IMR-90 (cell line): ENCODE results near the gene WNK1. TPM values are rescaled to one million over a fixed set of nuclear protein-coding genes. Genes with fewer than 3 reads are reported as not detected.

Source experiments
- ATAC-seq: fragments of 200-7000 bp; cut with Tn5 transposase; 2 replicates; pipeline ENCODE4 v1.9.1; 2020; ENCODE audit warnings: low read depth, mild to moderate bottlenecking, moderate library complexity
- BruUV-seq: library from RNA; stranded (reverse); fragments of 400-500 nt; replicated peaks from 2 replicates; lab custom pipeline; 2021; lab: Mats Ljungman, UMichigan
- CTCF ChIA-PET: fragments of 300-600 bp; formaldehyde crosslinking; extraction: SDS; loops from one replicate; lab custom pipeline; 2021; ENCODE audit warnings: antibody characterized with exemption; lab: Yijun Ruan, JAX
- POLR2A ChIA-PET: fragments of 300-600 bp; sonication (Branson Sonifier 250); formaldehyde crosslinking; loops from one replicate; lab custom pipeline; 2022; ENCODE audit warnings: antibody characterized with exemption; ENCODE audit not compliant: unreplicated experiment; lab: Charles Lee
- DNase-seq: peaks from one replicate; pipeline ENCODE4 v3.0.0; 2013
- H2AFZ ChIP-seq: replicated peaks from 2 replicates; pipeline ENCODE3; 2013; ENCODE audit warnings: low read length, mild to moderate bottlenecking; ENCODE audit not compliant: poor library complexity
- H2AK5ac ChIP-seq: 2 replicates; pipeline ENCODE4 v1.6.1; 2013; ENCODE audit warnings: low read depth, low read length, inconsistent platforms
- H2AK9ac ChIP-seq: replicated peaks from 2 replicates; pipeline ENCODE3; 2013; ENCODE audit warnings: mild to moderate bottlenecking, low read depth, low read length, moderate library complexity; ENCODE audit not compliant: poor library complexity
- H2BK120ac ChIP-seq: 2 replicates; pipeline ENCODE4 v1.6.1; 2013; ENCODE audit warnings: low read depth, low read length, inconsistent platforms
- H2BK15ac ChIP-seq: 3 replicates; pipeline ENCODE4 v1.6.1; 2013; ENCODE audit warnings: low read depth, low read length, inconsistent platforms
- H2BK20ac ChIP-seq: 2 replicates; pipeline ENCODE4 v1.6.1; 2013; ENCODE audit warnings: low read depth, mild to moderate bottlenecking, inconsistent platforms, low read length, moderate library complexity
- H2BK5ac ChIP-seq: 2 replicates; pipeline ENCODE4 v1.6.1; 2013; ENCODE audit warnings: mild to moderate bottlenecking, low read depth, low read length, inconsistent platforms; ENCODE audit not compliant: poor library complexity, severe bottlenecking
- H3K14ac ChIP-seq: replicated peaks from 2 replicates; pipeline ENCODE4 v1.6.1; 2013; ENCODE audit warnings: low read depth, low read length, inconsistent platforms
- H3K18ac ChIP-seq: 2 replicates; pipeline ENCODE4 v1.6.1; 2013; ENCODE audit warnings: low read depth, low read length, control low read depth
- H3K23ac ChIP-seq: 2 replicates; pipeline ENCODE4 v1.6.1; 2013; ENCODE audit warnings: low read depth, low read length, inconsistent platforms
- H3K27ac ChIP-seq: 2 replicates; pipeline ENCODE4 v1.5.1; 2013; ENCODE audit warnings: mild to moderate bottlenecking, control low read depth, low read length; ENCODE audit not compliant: insufficient read depth
- H3K27me3 ChIP-seq: 2 replicates; pipeline ENCODE4 v1.6.1; 2013; ENCODE audit warnings: low read length; ENCODE audit not compliant: control insufficient read depth, insufficient read depth
- H3K36me3 ChIP-seq: 2 replicates; pipeline ENCODE4 v1.6.1; 2013; ENCODE audit warnings: low read length, mixed read lengths; ENCODE audit not compliant: control insufficient read depth, insufficient read depth
- H3K4ac ChIP-seq: 2 replicates; pipeline ENCODE4 v1.6.1; 2013; ENCODE audit warnings: low read depth, low read length, inconsistent platforms
- H3K4me1 ChIP-seq: 2 replicates; pipeline ENCODE4 v1.6.1; 2013; ENCODE audit warnings: low read length, mixed read lengths; ENCODE audit not compliant: control insufficient read depth, insufficient read depth
- H3K4me2 ChIP-seq: 2 replicates; pipeline ENCODE4 v1.6.1; 2013; ENCODE audit warnings: low read depth, mild to moderate bottlenecking, control low read depth, low read length, moderate library complexity
- H3K4me3 ChIP-seq: 2 replicates; pipeline ENCODE4 v1.5.1; 2013; ENCODE audit warnings: low read depth, mild to moderate bottlenecking, control low read depth, low read length, moderate library complexity; ENCODE audit not compliant: insufficient read depth
- H3K56ac ChIP-seq: 2 replicates; pipeline ENCODE4 v1.6.1; 2013; ENCODE audit warnings: low read length, inconsistent platforms; ENCODE audit not compliant: insufficient read depth; ENCODE audit errors: extremely low read depth
- H3K79me1 ChIP-seq, 2 experiments: 2 replicates each; pipeline ENCODE4 v1.6.1; 2013; ENCODE audit warnings: low read length in 2 of 2, inconsistent platforms in 1 of 2, low read depth in 1 of 2
- H3K9ac ChIP-seq: 2 replicates; pipeline ENCODE4 v1.6.1; 2013; ENCODE audit warnings: low read depth, low read length, control low read depth
- H3K9me1 ChIP-seq: 2 replicates; pipeline ENCODE4 v1.6.1; 2013; ENCODE audit warnings: low read length, inconsistent platforms; ENCODE audit not compliant: insufficient read depth
- H3K9me3 ChIP-seq: 2 replicates; pipeline ENCODE4 v1.6.1; 2013; ENCODE audit warnings: low read length; ENCODE audit not compliant: control insufficient read depth, insufficient read depth
- H4K20me1 ChIP-seq: 2 replicates; pipeline ENCODE4 v1.6.1; 2013; ENCODE audit warnings: low read length, inconsistent platforms; ENCODE audit not compliant: insufficient read depth
- H4K5ac ChIP-seq: 2 replicates; pipeline ENCODE4 v1.6.1; 2013; ENCODE audit warnings: mild to moderate bottlenecking, low read depth, low read length, control low read depth
- H4K8ac ChIP-seq, 2 experiments: 2 replicates each; pipeline ENCODE4 v1.6.1; 2013; ENCODE audit warnings: low read depth in 2 of 2, low read length in 2 of 2, control low read depth in 1 of 2, inconsistent platforms in 1 of 2
- H4K91ac ChIP-seq: 2 replicates; pipeline ENCODE4 v1.6.1; 2013; ENCODE audit warnings: low read depth, low read length, inconsistent platforms; ENCODE audit not compliant: insufficient read depth
- ELK1 ChIP-seq: fragments of 150-350 bp; IDR thresholded peaks from 2 replicates; pipeline ENCODE4 v1.6.1; 2016; ENCODE audit warnings: low read depth, mild to moderate bottlenecking, low read length, moderate library complexity, borderline replicate concordance
- MAFK ChIP-seq: IDR thresholded peaks from 2 replicates; pipeline ENCODE4 v1.6.1; 2012; ENCODE audit warnings: low read depth, low read length, improper control_type of control experiment
- RFX5 ChIP-seq: IDR thresholded peaks from 2 replicates; pipeline ENCODE4 v1.8.0; 2012; ENCODE audit warnings: low read depth, mild to moderate bottlenecking, low read length, moderate library complexity
- SMC3 ChIP-seq: fragments of 150-350 bp; IDR thresholded peaks from 2 replicates; pipeline ENCODE4 v1.6.1; 2016; ENCODE audit warnings: low read depth, mild to moderate bottlenecking, antibody characterized with exemption, low read length, moderate library complexity
- USF2 ChIP-seq: fragments of 150-350 bp; IDR thresholded peaks from 2 replicates; pipeline ENCODE4 v1.6.1; 2017; ENCODE audit warnings: mild to moderate bottlenecking, antibody characterized with exemption, low read length, low read depth
- WGBS, 2 experiments: methylation state at CpG; one replicate each; pipeline versions ENCODE4 v1.1.5 to v1.1.7; 2013; ENCODE audit warnings: missing lambda C conversion rate in 2 of 2; ENCODE audit not compliant: insufficient read length in 1 of 2; ENCODE audit errors: extremely low coverage in 2 of 2; 5-methylcytosine and 5-hydroxymethylcytosine counted together
- dilution Hi-C: fragments of 300-500 bp; cut with HindIII; formaldehyde crosslinking; loops from one replicate; pipeline ENCODE4 v1.14.3; 2018; ENCODE audit warnings: low sequenced_read_pairs; ENCODE audit not compliant: unreplicated experiment
- in situ Hi-C: fragments of 300-500 bp; cut with MboI; formaldehyde crosslinking; loops from 3 replicates; pipeline ENCODE4 v1.14.3; 2019; ENCODE audit warnings: low sequenced_read_pairs, inconsistent platforms, mixed read lengths
- intact Hi-C: fragments of 100-400 bp; cut with micrococcal nuclease; formaldehyde crosslinking; loops from 2 replicates; pipeline ENCODE4 v1.10.0; 2022
- polyA plus RNA-seq, 3 experiments: library from polyadenylated mRNA; depleted of rRNA; stranded (reverse); fragments of >200 nt; gene quantifications; 2 replicates each; pipeline ENCODE4 v1.2.3, GENCODE V29; 2012; ENCODE audit warnings: low replicate concordance in 1 of 3
- total RNA-seq: library from RNA; depleted of rRNA; stranded (reverse); fragments of >200 nt; gene quantifications from 2 replicates; pipeline ENCODE4 v1.2.3, GENCODE V29; 2012

Gene WNK1
- total and polyA plus RNA-seq, 2 of the 4 experiments (the other 2 are of a cell fraction), result 36.9 to 42.8 TPM

GRCh38 chr12:857611-858010 is 105.2 kb downstream of the WNK1 start:
- Histone ChIP-seq H3K27ac (peak overlapping the region; percentile 6; the same call in 1 of the 2 replicates), H3K9me3 (no peaks in the 10 kb centered on the region), H3K79me1 (peaks cover 10 to 36% of the 10 kb centered on the region in 2 experiments; a peak in 3 of 4 replicates), H3K4ac (no peak overlapping the region), H3K14ac (no peak overlapping the region), H2AFZ (no peak overlapping the region), H3K18ac (no peak overlapping the region), H3K56ac (no peak overlapping the region), H3K23ac (no peak overlapping the region), H2BK20ac (no peak overlapping the region), H2BK120ac (no peak overlapping the region), H2BK5ac (peak overlapping the region; percentile 82), H4K8ac (no peak overlapping the region), H3K9me1 (no peaks in the 10 kb centered on the region), H4K5ac (no peak overlapping the region), H3K36me3 (peaks cover 20% of the 10 kb centered on the region), H4K91ac (no peak overlapping the region), H3K9ac (no peak overlapping the region), H2AK5ac (no peak overlapping the region), H2AK9ac (no peak overlapping the region), H4K20me1 (no peaks in the 10 kb centered on the region), H3K27me3 (no peaks in the 10 kb centered on the region), H3K4me2 (peak overlapping the region; percentile 11; the same call in 1 of the 2 replicates), H2BK15ac (no peak overlapping the region), H3K4me3 (no peak overlapping the region), H3K4me1 (peaks cover 8% of the 10 kb centered on the region)
- intact Hi-C loops (loop anchor here (10.0 kb wide), 1 partner anchor 283 kb away; no protein-coding TSS in a partner anchor), in situ Hi-C loops (no loop called here), dilution Hi-C loops (no loop called here)
- no peak for TF ChIP-seq ELK1
- TF ChIP-seq RFX5, result no peak
- 0 out of 2 replicates have a peak, but pooled peaks have one; percentile 2 for TF ChIP-seq MAFK
- no peak; the same call in 1 of the 2 replicates for TF ChIP-seq SMC3
- TF ChIP-seq USF2, result no peak
- DNase-seq, result peak; percentile 82
- WGBS, 2 experiments, result no CpG with 5 or more reads among the region's 5 CpGs
- CTCF ChIA-PET, result interaction anchor here (0.6 to 0.9 kb wide), 2 partner anchors 106 to 235 kb away, joined by 3 read pairs; no protein-coding TSS in a partner anchor
- ATAC-seq, result peak; percentile 95
- POLR2A ChIA-PET, result no interaction called here
- no TSS peak for BruUV-seq
